ENCODE data around the gene SIRPG.
"Not testable (repeated sequence)": the region's sequence is repeated elsewhere in the genome, so short reads cannot be mapped to it uniquely, and the experiment has no call there.

Gene SIRPG

GRCh38 chr20:1633535-1633934 is 24.0 kb downstream of the SIRPG start:
- no peak for DNase-seq

GRCh38 chr20:1632178-1632577 is 25.4 kb downstream of the SIRPG start:
- peak; percentile 64 for DNase-seq

GRCh38 chr20:1631309-1632151 is 26.0 kb downstream of the SIRPG start:
- no peak for DNase-seq

GRCh38 chr20:1630186-1630585 is 27.4 kb downstream of the SIRPG start:
- DNase-seq: no peak

GRCh38 chr20:1629321-1629720 is 28.3 kb downstream of the SIRPG start:
- DNase-seq: no peak

- DNase-seq: no peak
Measured at GRCh38 chr20:1628621-1629020, 29.0 kb downstream of the SIRPG start.

GRCh38 chr20:1627200-1627550 is 30.4 kb downstream of the SIRPG start:
- no peak for DNase-seq

GRCh38 chr20:1626528-1627199 is 30.9 kb downstream of the SIRPG start:
- DNase-seq: no peak

- no peak for DNase-seq
Measured at GRCh38 chr20:1625083-1625690, 32.4 kb downstream of the SIRPG start.

- no peak for DNase-seq
Measured at GRCh38 chr20:1623501-1624205, 33.9 kb downstream of the SIRPG start.

GRCh38 chr20:1622450-1622849 is 35.1 kb downstream of the SIRPG start:
- DNase-seq: no peak

- DNase-seq: no peak
Measured at GRCh38 chr20:1621316-1621715, 36.3 kb downstream of the SIRPG start.

- no peak for DNase-seq
Measured at GRCh38 chr20:1619861-1620444, 37.6 kb downstream of the SIRPG start, which contains the start of gene SIRPB1. Gene SIRPB1, minus strand, starts transcription at chr20:1620009. Its CDS starts 65 bp downstream, at chr20:1619944.

- DNase-seq: no peak
Measured at GRCh38 chr20:1618954-1619540, 38.5 kb downstream of the SIRPG start.

GRCh38 chr20:1618479-1618878 is 39.1 kb downstream of the SIRPG start:
- DNase-seq: no peak

GRCh38 chr20:1616858-1617434 is 40.6 kb downstream of the SIRPG start:
- no peak for DNase-seq

GRCh38 chr20:1610404-1610803 is 47.2 kb downstream of the SIRPG start:
- not testable (repeated sequence) for DNase-seq

GRCh38 chr20:1608678-1609347 is 48.8 kb downstream of the SIRPG start:
- not testable (repeated sequence) for DNase-seq

- DNase-seq: no peak
Measured at GRCh38 chr20:1600736-1601135, 56.8 kb downstream of the SIRPG start.

- no peak for DNase-seq
Measured at GRCh38 chr20:1595333-1595732, 62.2 kb downstream of the SIRPG start.
